IMR-90 (cell line): ENCODE measurements around the gene SSBP3. TPM values are rescaled to one million over a fixed set of nuclear protein-coding genes. Genes with fewer than 3 reads are reported as not detected.

Experiments
- ATAC-seq: fragments of 200-7000 bp; cut with Tn5 transposase; 2 replicates; pipeline ENCODE4 v1.9.1; 2020; ENCODE audit warnings: low read depth, mild to moderate bottlenecking, moderate library complexity
- BruUV-seq: library from RNA; stranded (reverse); fragments of 400-500 nt; replicated peaks from 2 replicates; lab custom pipeline; 2021; lab: Mats Ljungman, UMichigan
- CTCF ChIA-PET: fragments of 300-600 bp; formaldehyde crosslinking; extraction: SDS; loops from one replicate; lab custom pipeline; 2021; ENCODE audit warnings: antibody characterized with exemption; lab: Yijun Ruan, JAX
- POLR2A ChIA-PET: fragments of 300-600 bp; sonication (Branson Sonifier 250); formaldehyde crosslinking; loops from one replicate; lab custom pipeline; 2022; ENCODE audit warnings: antibody characterized with exemption; ENCODE audit not compliant: unreplicated experiment; lab: Charles Lee
- DNase-seq: peaks from one replicate; pipeline ENCODE4 v3.0.0; 2013
- H2AFZ ChIP-seq: replicated peaks from 2 replicates; pipeline ENCODE3; 2013; ENCODE audit warnings: low read length, mild to moderate bottlenecking; ENCODE audit not compliant: poor library complexity
- H2AK5ac ChIP-seq: 2 replicates; pipeline ENCODE4 v1.6.1; 2013; ENCODE audit warnings: low read depth, low read length, inconsistent platforms
- H2AK9ac ChIP-seq: replicated peaks from 2 replicates; pipeline ENCODE3; 2013; ENCODE audit warnings: mild to moderate bottlenecking, low read depth, low read length, moderate library complexity; ENCODE audit not compliant: poor library complexity
- H2BK120ac ChIP-seq: 2 replicates; pipeline ENCODE4 v1.6.1; 2013; ENCODE audit warnings: low read depth, low read length, inconsistent platforms
- H2BK15ac ChIP-seq: 3 replicates; pipeline ENCODE4 v1.6.1; 2013; ENCODE audit warnings: low read depth, low read length, inconsistent platforms
- H2BK20ac ChIP-seq: 2 replicates; pipeline ENCODE4 v1.6.1; 2013; ENCODE audit warnings: low read depth, mild to moderate bottlenecking, inconsistent platforms, low read length, moderate library complexity
- H2BK5ac ChIP-seq: 2 replicates; pipeline ENCODE4 v1.6.1; 2013; ENCODE audit warnings: mild to moderate bottlenecking, low read depth, low read length, inconsistent platforms; ENCODE audit not compliant: poor library complexity, severe bottlenecking
- H3K14ac ChIP-seq: replicated peaks from 2 replicates; pipeline ENCODE4 v1.6.1; 2013; ENCODE audit warnings: low read depth, low read length, inconsistent platforms
- H3K18ac ChIP-seq: 2 replicates; pipeline ENCODE4 v1.6.1; 2013; ENCODE audit warnings: low read depth, low read length, control low read depth
- H3K23ac ChIP-seq: 2 replicates; pipeline ENCODE4 v1.6.1; 2013; ENCODE audit warnings: low read depth, low read length, inconsistent platforms
- H3K27ac ChIP-seq: 2 replicates; pipeline ENCODE4 v1.5.1; 2013; ENCODE audit warnings: mild to moderate bottlenecking, control low read depth, low read length; ENCODE audit not compliant: insufficient read depth
- H3K27me3 ChIP-seq: 2 replicates; pipeline ENCODE4 v1.6.1; 2013; ENCODE audit warnings: low read length; ENCODE audit not compliant: control insufficient read depth, insufficient read depth
- H3K36me3 ChIP-seq: 2 replicates; pipeline ENCODE4 v1.6.1; 2013; ENCODE audit warnings: low read length, mixed read lengths; ENCODE audit not compliant: control insufficient read depth, insufficient read depth
- H3K4ac ChIP-seq: 2 replicates; pipeline ENCODE4 v1.6.1; 2013; ENCODE audit warnings: low read depth, low read length, inconsistent platforms
- H3K4me1 ChIP-seq: 2 replicates; pipeline ENCODE4 v1.6.1; 2013; ENCODE audit warnings: low read length, mixed read lengths; ENCODE audit not compliant: control insufficient read depth, insufficient read depth
- H3K4me2 ChIP-seq: 2 replicates; pipeline ENCODE4 v1.6.1; 2013; ENCODE audit warnings: low read depth, mild to moderate bottlenecking, control low read depth, low read length, moderate library complexity
- H3K4me3 ChIP-seq: 2 replicates; pipeline ENCODE4 v1.5.1; 2013; ENCODE audit warnings: low read depth, mild to moderate bottlenecking, control low read depth, low read length, moderate library complexity; ENCODE audit not compliant: insufficient read depth
- H3K56ac ChIP-seq: 2 replicates; pipeline ENCODE4 v1.6.1; 2013; ENCODE audit warnings: low read length, inconsistent platforms; ENCODE audit not compliant: insufficient read depth; ENCODE audit errors: extremely low read depth
- H3K79me1 ChIP-seq, 2 experiments: 2 replicates each; pipeline ENCODE4 v1.6.1; 2013; ENCODE audit warnings: low read length in 2 of 2, inconsistent platforms in 1 of 2, low read depth in 1 of 2
- H3K9ac ChIP-seq: 2 replicates; pipeline ENCODE4 v1.6.1; 2013; ENCODE audit warnings: low read depth, low read length, control low read depth
- H3K9me1 ChIP-seq: 2 replicates; pipeline ENCODE4 v1.6.1; 2013; ENCODE audit warnings: low read length, inconsistent platforms; ENCODE audit not compliant: insufficient read depth
- H3K9me3 ChIP-seq: 2 replicates; pipeline ENCODE4 v1.6.1; 2013; ENCODE audit warnings: low read length; ENCODE audit not compliant: control insufficient read depth, insufficient read depth
- H4K20me1 ChIP-seq: 2 replicates; pipeline ENCODE4 v1.6.1; 2013; ENCODE audit warnings: low read length, inconsistent platforms; ENCODE audit not compliant: insufficient read depth
- H4K5ac ChIP-seq: 2 replicates; pipeline ENCODE4 v1.6.1; 2013; ENCODE audit warnings: mild to moderate bottlenecking, low read depth, low read length, control low read depth
- H4K8ac ChIP-seq, 2 experiments: 2 replicates each; pipeline ENCODE4 v1.6.1; 2013; ENCODE audit warnings: low read depth in 2 of 2, low read length in 2 of 2, control low read depth in 1 of 2, inconsistent platforms in 1 of 2
- H4K91ac ChIP-seq: 2 replicates; pipeline ENCODE4 v1.6.1; 2013; ENCODE audit warnings: low read depth, low read length, inconsistent platforms; ENCODE audit not compliant: insufficient read depth
- BHLHE40 ChIP-seq: fragments of 150-350 bp; IDR thresholded peaks from 2 replicates; pipeline ENCODE4 v1.6.1; 2016; ENCODE audit warnings: mild to moderate bottlenecking, low read depth, low read length
- CEBPB ChIP-seq: IDR thresholded peaks from 2 replicates; pipeline ENCODE4 v1.6.1; 2012; ENCODE audit warnings: low read depth, low read length, improper control_type of control experiment
- NFE2L2 ChIP-seq: fragments of 150-350 bp; IDR thresholded peaks from 2 replicates; pipeline ENCODE4 v1.6.1; 2016; ENCODE audit warnings: low read depth, mild to moderate bottlenecking, low read length
- RAD21 ChIP-seq: IDR thresholded peaks from 2 replicates; pipeline ENCODE4 v1.6.1; 2012; ENCODE audit warnings: low read length, improper control_type of control experiment
- RCOR1 ChIP-seq: IDR thresholded peaks from 2 replicates; pipeline ENCODE4 v1.6.1; 2012; ENCODE audit warnings: mild to moderate bottlenecking, low read length, improper control_type of control experiment; ENCODE audit not compliant: insufficient replicate concordance
- USF2 ChIP-seq: fragments of 150-350 bp; IDR thresholded peaks from 2 replicates; pipeline ENCODE4 v1.6.1; 2017; ENCODE audit warnings: mild to moderate bottlenecking, antibody characterized with exemption, low read length, low read depth
- WGBS, 2 experiments: methylation state at CpG; one replicate each; pipeline versions ENCODE4 v1.1.5 to v1.1.7; 2013; ENCODE audit warnings: missing lambda C conversion rate in 2 of 2; ENCODE audit not compliant: insufficient read length in 1 of 2; ENCODE audit errors: extremely low coverage in 2 of 2; 5-methylcytosine and 5-hydroxymethylcytosine counted together
- dilution Hi-C: fragments of 300-500 bp; cut with HindIII; formaldehyde crosslinking; loops from one replicate; pipeline ENCODE4 v1.14.3; 2018; ENCODE audit warnings: low sequenced_read_pairs; ENCODE audit not compliant: unreplicated experiment
- in situ Hi-C: fragments of 300-500 bp; cut with MboI; formaldehyde crosslinking; loops from 3 replicates; pipeline ENCODE4 v1.14.3; 2019; ENCODE audit warnings: low sequenced_read_pairs, inconsistent platforms, mixed read lengths
- intact Hi-C: fragments of 100-400 bp; cut with micrococcal nuclease; formaldehyde crosslinking; loops from 2 replicates; pipeline ENCODE4 v1.10.0; 2022
- polyA plus RNA-seq, 3 experiments: library from polyadenylated mRNA; depleted of rRNA; stranded (reverse); fragments of >200 nt; gene quantifications; 2 replicates each; pipeline ENCODE4 v1.2.3, GENCODE V29; 2012; ENCODE audit warnings: low replicate concordance in 1 of 3
- total RNA-seq: library from RNA; depleted of rRNA; stranded (reverse); fragments of >200 nt; gene quantifications from 2 replicates; pipeline ENCODE4 v1.2.3, GENCODE V29; 2012

Gene SSBP3
- total and polyA plus RNA-seq, 2 of the 4 experiments (the other 2 are of a cell fraction), result 10.9 to 39.6 TPM

- Histone ChIP-seq H4K8ac (peak overlapping the region; percentile 31 to 38), H2BK5ac (peak overlapping the region; percentile 58), H3K4me3 (no peak overlapping the region), H2AK5ac (peak overlapping the region; percentile 78), H2BK20ac (peak overlapping the region; percentile 44), H3K56ac (0 out of 2 replicates have a peak overlapping the region, but pooled peaks have one; percentile 0), H3K79me1 (peaks cover 15 to 75% of the 10 kb centered on the region in 2 experiments), H3K14ac (peak overlapping the region; percentile 39), H3K9ac (peak overlapping the region; percentile 12; the same call in 1 of the 2 replicates), H3K23ac (peak overlapping the region; percentile 14), H2AK9ac (peak overlapping the region; percentile 66), H4K5ac (peak overlapping the region; percentile 35), H3K27ac (peak overlapping the region; percentile 41), H3K36me3 (peaks cover 29% of the 10 kb centered on the region), H3K18ac (peak overlapping the region; percentile 76), H2AFZ (peak overlapping the region; percentile 59), H3K9me3 (no peaks in the 10 kb centered on the region), H4K91ac (peak overlapping the region; percentile 90), H3K4ac (peak overlapping the region; percentile 76), H4K20me1 (peaks cover 42% of the 10 kb centered on the region), H2BK120ac (peak overlapping the region; percentile 87), H3K4me2 (no peak overlapping the region), H3K9me1 (peaks cover 27% of the 10 kb centered on the region), H2BK15ac (peak overlapping the region; percentile 64; the same call in 1 of the 3 replicates), H3K27me3 (no peaks in the 10 kb centered on the region), H3K4me1 (peaks cover 21% of the 10 kb centered on the region)
- POLR2A ChIA-PET, result no interaction called here
- CTCF ChIA-PET, result no interaction called here
- in situ Hi-C loops, result no loop called here
- BruUV-seq, result no TSS peak
- ATAC-seq (peak; percentile 77), DNase-seq (peak; percentile 53)
- intact Hi-C loops, result loop anchor here (1.0 kb wide), 1 partner anchor 112 kb away; no protein-coding TSS in a partner anchor
- dilution Hi-C loops, result no loop called here
- WGBS, 2 experiments, result 67% methylated on average over 3 of the region's 7 CpGs; no CpG with 5 or more reads in 1 of the 2 experiments
- TF ChIP-seq CEBPB, result no peak
- no peak for TF ChIP-seq RCOR1
- peak; percentile 85; the same call in 1 of the 2 replicates for TF ChIP-seq BHLHE40
- no peak for TF ChIP-seq USF2
- TF ChIP-seq NFE2L2, result no peak
- no peak for TF ChIP-seq RAD21
Measured at GRCh38 chr1:54384918-54385726, 21.1 kb downstream of the SSBP3 start.
